Naive B cell (primary cell): ENCODE measurements around the gene CASP8AP2. TPM values are rescaled to one million over a fixed set of nuclear protein-coding genes. Genes with fewer than 3 reads are reported as not detected.

ENCODE experiments used
- ATAC-seq, 2 donors: fragments of 150-1000 bp; cut with Tn5 transposase; 2 replicates each; pipeline ENCODE4 v1.10.0; 2021; ENCODE audit warnings: low read depth in 2 of 2, mild to moderate bottlenecking in 2 of 2, moderate library complexity in 2 of 2
- DNase-seq: peaks from one replicate; pipeline ENCODE4 v3.0.0; 2022
- H3K27ac Mint-ChIP-seq, 6 donors: one replicate each; pipeline ENCODE4 v1.8.0; 2020 to 2022; ENCODE audit warnings: mild to moderate bottlenecking in 6 of 6, mixed read lengths in 6 of 6, moderate library complexity in 5 of 6, inconsistent platforms in 2 of 6
- H3K27me3 Mint-ChIP-seq, 3 donors: one replicate each; pipeline ENCODE4 v1.8.0; 2021 to 2022; ENCODE audit warnings: mixed read lengths in 3 of 3, mild to moderate bottlenecking in 1 of 3
- H3K36me3 Mint-ChIP-seq, 2 donors: one replicate each; pipeline ENCODE4 v1.8.0; 2020 to 2022; ENCODE audit warnings: mixed read lengths in 2 of 2, inconsistent platforms in 1 of 2, mild to moderate bottlenecking in 1 of 2
- H3K4me1 Mint-ChIP-seq, 3 donors: one replicate each; pipeline ENCODE4 v1.8.0; 2020 to 2022; ENCODE audit warnings: mixed read lengths in 3 of 3, inconsistent platforms in 1 of 3, mild to moderate bottlenecking in 1 of 3, moderate library complexity in 1 of 3
- H3K4me3 Mint-ChIP-seq, 8 donors: one replicate each; pipeline ENCODE4 v1.8.0; 2020 to 2022; ENCODE audit warnings: mild to moderate bottlenecking in 8 of 8, mixed read lengths in 8 of 8, moderate library complexity in 8 of 8, inconsistent platforms in 2 of 8
- H3K9me3 Mint-ChIP-seq, 7 donors: one replicate each; pipeline ENCODE4 v1.8.0; 2020 to 2022; ENCODE audit warnings: mixed read lengths in 7 of 7, mild to moderate bottlenecking in 5 of 7, inconsistent platforms in 2 of 7, moderate library complexity in 1 of 7
- polyA plus RNA-seq, 6 donors: library from polyadenylated mRNA; unstranded; fragments of 300-500 nt; fragmentation: Illumina TruSeq; gene quantifications; one replicate each; pipeline ENCODE4 v1.2.3, GENCODE V29; 2021; ENCODE audit warnings: low read depth in 6 of 6

CASP8AP2 gene
- polyA plus RNA-seq, 6 donors from 2014 or later: 19.9 to 45.5 (median 33.2) TPM

DNA sequence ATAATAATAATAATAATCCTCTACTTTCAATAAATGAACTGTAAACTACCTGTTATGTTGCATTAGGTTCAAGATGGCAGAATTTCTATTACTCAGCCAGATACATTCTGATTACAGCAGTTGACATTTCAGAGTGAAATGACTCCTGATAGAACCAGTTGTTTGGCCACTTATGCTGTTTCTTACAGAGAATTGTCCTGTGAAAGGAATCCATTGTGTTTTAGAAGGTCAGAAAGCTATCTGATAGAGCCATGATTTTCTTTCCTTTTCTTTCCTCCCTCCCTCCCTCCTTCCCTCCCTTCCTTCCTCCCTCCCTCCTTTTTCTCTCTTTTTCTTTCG, 81.2 kb downstream of the CASP8AP2 start:
- DNase-seq (no peak), ATAC-seq (no peak)
- no peak overlapping the region for H3K4me3 Mint-ChIP-seq
- peaks cover 0 to 18% (median 11%) of the 10 kb centered on the region in 7 donors for H3K9me3 Mint-ChIP-seq
- no peak overlapping the region for H3K27ac Mint-ChIP-seq
- peaks cover 7 to 32% (median 12%) of the 10 kb centered on the region in 3 donors for H3K27me3 Mint-ChIP-seq
- peaks cover 6 to 18% of the 10 kb centered on the region in 2 donors for H3K36me3 Mint-ChIP-seq
- H3K4me1 Mint-ChIP-seq: peaks cover 0 to 4% (median 0%) of the 10 kb centered on the region in 3 donors

DNA sequence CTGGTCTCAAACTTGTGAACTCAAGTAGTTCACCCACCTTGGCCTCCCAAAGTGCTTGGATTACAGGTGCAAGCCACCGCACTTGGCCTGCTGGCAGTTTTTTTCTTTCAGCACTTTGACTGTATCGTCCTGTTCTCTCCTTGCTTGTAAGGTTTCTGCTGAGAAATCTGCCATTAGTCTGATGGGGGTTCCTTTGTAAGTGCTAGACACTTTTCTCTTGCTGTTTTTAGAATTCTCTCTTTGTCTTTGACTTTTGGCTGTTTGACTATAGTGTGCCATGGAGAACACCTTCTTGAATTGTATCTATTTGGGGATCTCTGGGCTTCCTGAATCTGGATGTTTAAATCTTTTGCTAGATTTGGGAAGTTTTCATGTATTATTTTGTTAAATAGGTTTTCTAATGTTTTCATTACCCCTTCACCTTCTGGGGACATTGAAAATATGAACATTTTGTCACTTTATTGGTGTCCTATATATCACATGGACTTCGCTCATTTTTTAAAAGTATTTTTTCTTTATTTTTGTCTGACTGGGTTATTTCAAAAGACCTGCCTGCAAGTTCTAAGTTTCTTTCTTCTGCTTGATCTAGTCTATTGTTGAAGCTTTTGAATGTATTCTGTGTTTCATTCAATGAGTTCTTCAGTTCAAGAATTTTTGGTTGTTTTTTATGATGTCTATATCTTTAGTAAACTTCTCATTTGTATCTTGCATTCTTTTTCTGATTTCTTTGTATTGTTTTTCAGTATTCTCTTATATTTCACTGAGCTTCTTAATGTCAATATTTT, 86.6 kb downstream of the CASP8AP2 start:
- H3K9me3 Mint-ChIP-seq: peaks cover 0 to 23% (median 19%) of the 10 kb centered on the region in 7 donors
- DNase-seq (no peak), ATAC-seq (no peak)
- H3K4me3 Mint-ChIP-seq: no peak overlapping the region
- peaks cover 3 to 13% (median 7%) of the 10 kb centered on the region in 3 donors for H3K27me3 Mint-ChIP-seq
- no peak overlapping the region for H3K27ac Mint-ChIP-seq
- peaks cover 0 to 2% (median 0%) of the 10 kb centered on the region in 3 donors for H3K4me1 Mint-ChIP-seq
- H3K36me3 Mint-ChIP-seq: peaks cover 8 to 18% of the 10 kb centered on the region in 2 donors

DNA sequence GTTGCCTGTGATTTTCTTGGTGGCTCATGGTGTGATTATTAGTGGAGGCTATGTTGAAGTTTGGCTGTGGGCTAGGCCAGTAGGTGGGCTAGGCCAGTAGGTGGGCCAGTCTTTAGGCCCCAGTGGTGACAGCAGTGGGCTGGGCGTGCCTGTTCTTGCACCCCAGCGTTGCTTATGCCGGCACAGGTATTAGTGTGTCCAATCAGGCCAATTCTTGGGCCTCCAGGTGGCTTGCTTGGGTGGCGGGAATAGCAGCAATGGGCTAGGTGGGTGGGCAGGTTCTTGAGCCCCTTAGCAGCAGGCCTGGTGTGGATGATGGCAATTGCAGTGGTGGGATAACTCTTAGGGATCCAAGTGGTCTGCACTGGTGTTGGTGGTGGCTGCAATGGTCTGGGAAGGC, 87.5 kb downstream of the CASP8AP2 start:
- Mint-ChIP-seq H3K4me1 (no peaks in the 10 kb centered on the region), H3K27me3 (peaks cover 3 to 9% (median 4%) of the 10 kb centered on the region in 3 donors), H3K27ac (no peak overlapping the region), H3K9me3 (peaks cover 0 to 23% (median 19%) of the 10 kb centered on the region in 7 donors), H3K36me3 (peaks cover 8 to 18% of the 10 kb centered on the region in 2 donors), H3K4me3 (peak overlapping the region in 1 of 8 donors; percentile 64)
- ATAC-seq: no peak
- DNase-seq: no peak

DNA sequence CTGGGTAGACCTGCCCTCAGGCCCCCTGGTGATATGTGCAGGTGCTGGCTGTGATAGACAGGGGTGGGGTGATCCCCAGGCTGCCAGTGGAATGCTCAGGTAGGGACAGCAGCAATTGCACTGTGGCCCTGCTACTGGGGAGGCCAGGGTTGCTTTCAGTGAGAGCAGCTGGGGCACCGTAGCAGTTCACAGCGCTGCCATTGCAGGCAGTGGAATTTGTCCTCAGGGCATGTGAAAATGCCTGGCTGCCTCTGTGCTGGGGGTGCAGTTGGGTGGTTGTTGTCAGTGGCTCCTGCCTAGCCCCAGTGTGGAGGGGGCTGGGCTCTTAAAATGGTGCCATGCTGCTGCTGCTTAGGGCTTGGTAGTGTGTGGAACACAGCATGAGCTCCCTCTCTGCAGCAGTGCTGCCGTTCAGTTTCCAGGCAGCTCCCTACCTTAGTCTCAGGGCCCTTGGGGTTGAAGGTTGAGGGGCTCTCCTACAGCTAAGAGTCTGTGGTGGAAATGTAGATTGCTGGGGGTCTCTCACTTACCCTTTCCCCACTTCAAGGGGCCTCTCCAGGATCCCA, 88.2 kb downstream of the CASP8AP2 start:
- no peak overlapping the region for H3K4me3 Mint-ChIP-seq
- ATAC-seq: no peak
- peaks cover 0 to 23% (median 19%) of the 10 kb centered on the region in 7 donors for H3K9me3 Mint-ChIP-seq
- no peak for DNase-seq
- H3K27me3 Mint-ChIP-seq: peaks cover 0 to 6% (median 3%) of the 10 kb centered on the region in 3 donors
- peaks cover 8 to 18% of the 10 kb centered on the region in 2 donors for H3K36me3 Mint-ChIP-seq
- no peaks in the 10 kb centered on the region for H3K4me1 Mint-ChIP-seq
- peak overlapping the region in 1 of 6 donors; percentile 60 for H3K27ac Mint-ChIP-seq

Other genes starting within 250 kb of the CASP8AP2 start
- gene LYRM2, start 191.1 kb upstream of the CASP8AP2 start, polyA plus RNA-seq: 10 to 100 TPM; 67.2 to 99.8 (median 77.4) TPM
- gene MDN1, start 10.1 kb upstream of the CASP8AP2 start, polyA plus RNA-seq: 1 to 10 TPM; 4.0 to 9.6 (median 5.9) TPM
- not detected for gene GJA10, start 64.6 kb downstream of the CASP8AP2 start, polyA plus RNA-seq